K562 (cell line): ENCODE results near the gene MAGI2. TPM values are rescaled to one million over a fixed set of nuclear protein-coding genes. Genes with fewer than 3 reads are reported as not detected.

Experiments used
- ATAC-seq: fragments of 200-7000 bp; cut with Tn5 transposase; 3 replicates; pipeline ENCODE4 v1.9.1; 2020; ENCODE audit warnings: moderate library complexity
- BruUV-seq: library from RNA; stranded (reverse); fragments of 400-500 nt; replicated peaks from 2 replicates; lab custom pipeline; 2021; lab: Mats Ljungman, UMichigan
- CTCF ChIA-PET: fragments of 300-600 bp; formaldehyde crosslinking; extraction: SDS; loops from one replicate; lab custom pipeline; 2021; ENCODE audit warnings: low intra/inter-chr PET ratio; lab: Yijun Ruan, JAX
- POLR2A ChIA-PET: fragments of 300-600, 350-650 bp; sonication (Branson Sonifier 250); formaldehyde crosslinking; extraction: SDS; loops from one replicate; lab custom pipeline; 2021; ENCODE audit warnings: antibody characterized with exemption, inconsistent platforms; lab: Yijun Ruan, JAX
- DNase-seq, 4 experiments: peaks; one replicate each; pipeline versions ENCODE4 v3.0.0 to v3.0.0-alpha.2; 2011 to 2018; ENCODE audit warnings: low spot score in 3 of 4, mixed read lengths in 3 of 4; ENCODE audit errors: extremely low read depth in 1 of 4
- FAIRE-seq: peaks from 2 replicates; lab custom pipeline; 2011; peaks lifted over from hg19 to GRCh38; lab: Jason Lieb, UNC
- H2AFZ ChIP-seq: 2 replicates; pipeline ENCODE4 v1.6.0; 2011; ENCODE audit warnings: low read depth, low read length, control low read depth, inconsistent platforms
- H3K27ac ChIP-seq: fragments of 200-600 bp; 3 replicates; pipeline ENCODE4 v1.8.0; 2011; ENCODE audit warnings: low read depth, mild to moderate bottlenecking, control low read depth, inconsistent platforms, low read length, moderate library complexity, mixed read lengths; ENCODE audit errors: extremely low read depth
- H3K27me3 ChIP-seq, 2 experiments: fragments of 300-600 bp in 1 of 2; 2 replicates in 1 of 2; 3 replicates in 1 of 2; pipeline versions ENCODE4 v1.6.0 to v1.8.0; 2011; ENCODE audit warnings: inconsistent platforms in 2 of 2, low read length in 2 of 2, mild to moderate bottlenecking in 1 of 2, mixed read lengths in 1 of 2, moderate library complexity in 1 of 2; ENCODE audit not compliant: control insufficient read depth in 2 of 2, insufficient read depth in 2 of 2
- H3K36me3 ChIP-seq: fragments of 300-600 bp; 3 replicates; pipeline ENCODE4 v1.8.0; 2011; ENCODE audit warnings: mild to moderate bottlenecking, low read length, inconsistent platforms; ENCODE audit not compliant: control insufficient read depth, insufficient read depth
- H3K4me1 ChIP-seq, 2 experiments: fragments of 200-600 bp in 1 of 2; replicated peaks in 1 of 2; 2 replicates in 1 of 2; 3 replicates in 1 of 2; pipeline versions ENCODE4 v1.5.1 to v1.8.0; 2011; ENCODE audit warnings: inconsistent platforms in 2 of 2, low read length in 2 of 2, mild to moderate bottlenecking in 1 of 2, mixed read lengths in 1 of 2, moderate library complexity in 1 of 2; ENCODE audit not compliant: control insufficient read depth in 2 of 2, insufficient read depth in 2 of 2
- H3K4me2 ChIP-seq: 2 replicates; pipeline ENCODE4 v1.6.1; 2011; ENCODE audit warnings: low read length, control low read depth, inconsistent platforms, mixed read lengths; ENCODE audit not compliant: insufficient read depth
- H3K4me3 ChIP-seq: fragments of 200-600 bp; sonication (generic), shearing (Covaris generic); 2 replicates; pipeline ENCODE4 v1.5.1; 2016; ENCODE audit warnings: control low read depth, inconsistent platforms
- H3K79me2 ChIP-seq: fragments of 200-600 bp; 3 replicates; pipeline ENCODE4 v1.8.0; 2011; ENCODE audit warnings: low read length, inconsistent platforms; ENCODE audit not compliant: control insufficient read depth, insufficient read depth
- H3K9ac ChIP-seq, 2 experiments: 2 replicates each; pipeline versions ENCODE4 v1.6.0 to v1.6.1; 2011; ENCODE audit warnings: low read depth in 2 of 2, low read length in 2 of 2, control low read depth in 1 of 2, inconsistent platforms in 1 of 2, mild to moderate bottlenecking in 1 of 2, mixed read lengths in 1 of 2; ENCODE audit not compliant: insufficient read depth in 1 of 2
- H3K9me1 ChIP-seq: one replicate; pipeline ENCODE4 v1.6.0; 2011; ENCODE audit warnings: inconsistent platforms, mild to moderate bottlenecking, low read length, moderate library complexity; ENCODE audit not compliant: control insufficient read depth, insufficient read depth
- H3K9me3 ChIP-seq: replicated peaks from 2 replicates; pipeline ENCODE4 v1.5.1; 2011; ENCODE audit warnings: low read depth, low read length, inconsistent platforms; ENCODE audit not compliant: control insufficient read depth, insufficient read depth
- H4K20me1 ChIP-seq: replicated peaks from 2 replicates; pipeline ENCODE4 v1.6.1; 2011; ENCODE audit warnings: low read length, inconsistent platforms, mixed read lengths; ENCODE audit not compliant: control insufficient read depth, insufficient read depth
- FOXK1 ChIP-seq: sonication (generic); formaldehyde crosslinking; IDR thresholded peaks from 2 replicates; pipeline ENCODE4 v1.8.0; 2022; ENCODE audit warnings: missing genetic modification reagents, mild to moderate bottlenecking, borderline replicate concordance
- GTF2A2 ChIP-seq: IDR thresholded peaks from 2 replicates; pipeline ENCODE4 v1.6.1; 2016; ENCODE audit warnings: mild to moderate bottlenecking, missing genetic modification characterization, missing compliant biosample characterization
- TAF1 ChIP-seq: IDR thresholded peaks from 2 replicates; pipeline ENCODE4 v1.6.1; 2011; ENCODE audit warnings: mild to moderate bottlenecking, low read length, moderate library complexity; ENCODE audit not compliant: insufficient read depth, control insufficient read depth, severe bottlenecking; ENCODE audit errors: extremely low read depth
- TBL1XR1 ChIP-seq, 2 experiments: IDR thresholded peaks; 2 replicates each; pipeline ENCODE4 v1.6.1; 2012; ENCODE audit warnings: improper control_type of control experiment in 2 of 2, low read length in 2 of 2, mild to moderate bottlenecking in 1 of 2
- ZNF133 ChIP-seq: fragments of 250-450 bp; sonication (Bioruptor Pico); IDR thresholded peaks from 2 replicates; pipeline ENCODE4 v1.4.0; 2020; ENCODE audit warnings: mild to moderate bottlenecking
- ZNF140 ChIP-seq: fragments of 250-450 bp; sonication (Bioruptor Pico); IDR thresholded peaks from 2 replicates; pipeline ENCODE4 v1.8.0; 2021; ENCODE audit warnings: moderate library complexity, mild to moderate bottlenecking, inconsistent platforms
- ZNF232 ChIP-seq: sonication (generic); formaldehyde crosslinking; IDR thresholded peaks from 2 replicates; pipeline ENCODE4 v1.8.0; 2022; ENCODE audit warnings: mild to moderate bottlenecking, missing genetic modification reagents
- ZNF384 ChIP-seq: IDR thresholded peaks from 2 replicates; pipeline ENCODE4 v1.6.1; 2012; ENCODE audit warnings: low read depth, low read length, improper control_type of control experiment
- ZNF583 ChIP-seq: fragments of 250-450 bp; sonication (Bioruptor Pico); IDR thresholded peaks from 2 replicates; pipeline ENCODE4 v1.4.0; 2020
- WGBS: fragments of 100-300 bp; shearing (Covaris generic); methylation state at CpG from one replicate; pipeline ENCODE4 v1.1.6; 2016; ENCODE audit warnings: low coverage, mixed read lengths; ENCODE audit not compliant: insufficient coverage; ENCODE audit errors: missing lambda C conversion rate; 5-methylcytosine and 5-hydroxymethylcytosine counted together
- in situ Hi-C: fragments of 300-500 bp; cut with MboI; formaldehyde crosslinking; loops from 4 replicates; pipeline ENCODE4 v1.15.0; 2018; ENCODE audit warnings: inconsistent platforms, mixed read lengths
- intact Hi-C: fragments of 100-400 bp; cut with micrococcal nuclease; formaldehyde crosslinking; loops from 2 replicates; pipeline ENCODE4 v1.14.2; 2022
- polyA plus RNA-seq, 8 experiments: library from polyadenylated mRNA; depleted of rRNA in 4 of 8; stranded (reverse) in 5 of 8; unstranded in 3 of 8; fragments of >200 nt; fragmentation: Nextera tagmentation in 2 of 8; fragmentation: Illumina TruSeq in 1 of 8; extraction: Ambion mirVana in 2 of 8; extraction: Trizol in 1 of 8; gene quantifications; 2 replicates each; pipeline versions ENCODE4 v1.2.1 to v1.2.3, GENCODE V29; 2011 to 2014; ENCODE audit warnings: inconsistent platforms in 1 of 8, missing spikeins in 1 of 8
- total RNA-seq, 7 experiments: library from RNA; depleted of rRNA in 6 of 7; stranded (reverse); fragments of >200 nt in 6 of 7; fragmentation: Illumina TruSeq in 2 of 7; extraction: Trizol in 2 of 7; gene quantifications; 2 replicates each; pipeline versions ENCODE4 v1.2.1 to v1.2.3, GENCODE V29; 2011 to 2021; ENCODE audit warnings: low replicate concordance in 1 of 7
- TF ChIP-seq, protein P1 (sequence below): fragments of 250-450 bp; sonication (Bioruptor Pico); IDR thresholded peaks from 2 replicates; pipeline ENCODE4 v1.8.0; 2022; ENCODE audit warnings: inconsistent platforms
- TF ChIP-seq, protein P2 (sequence below): sonication (generic); formaldehyde crosslinking; IDR thresholded peaks from 2 replicates; pipeline ENCODE4 v1.8.0; 2022; ENCODE audit warnings: mild to moderate bottlenecking, low read depth, missing genetic modification reagents
- TF ChIP-seq, protein P3 (sequence below), 3 experiments: fragments of 200-800 bp in 1 of 3; sonication (Bioruptor generic) in 1 of 3; sonication (generic) in 1 of 3; formaldehyde crosslinking in 1 of 3; IDR thresholded peaks; 2 replicates each; pipeline versions ENCODE4 v1.6.1 to v1.8.0; 2016 to 2022; ENCODE audit warnings: mild to moderate bottlenecking in 2 of 3, missing compliant biosample characterization in 2 of 3, missing genetic modification characterization in 2 of 3, missing genetic modification reagents in 1 of 3

The MAGI2 gene
- total and polyA plus RNA-seq, 9 of the 15 experiments (the other 6 are each of a cell fraction or from before 2014, with no cell fraction given): 0.27 to 1.4 (median 0.70) TPM

DNA sequence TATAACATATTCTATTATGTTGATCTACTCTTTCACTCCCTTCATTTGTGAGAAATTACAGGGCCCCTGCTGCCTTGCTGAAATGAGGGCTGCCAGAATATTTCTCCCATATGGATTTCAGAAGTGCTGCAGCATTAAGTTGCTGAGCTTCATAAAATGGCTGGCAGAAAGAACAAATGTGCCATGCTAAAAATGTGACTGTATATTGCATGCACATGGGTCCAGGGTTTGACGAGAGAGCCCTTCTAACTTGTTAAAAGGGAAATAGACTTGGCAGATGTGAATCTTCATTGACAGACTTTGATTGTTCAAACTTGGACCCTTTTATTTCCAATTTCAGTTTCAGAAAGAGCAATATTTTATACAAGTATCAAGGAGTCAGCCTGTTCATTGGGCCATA, 1186.3 kb downstream of the MAGI2 start:
- CTCF ChIA-PET: no interaction called here

More for the DNA sequence above, 1186.3 kb downstream of the MAGI2 start:
- DNase-seq: no peak
- Histone ChIP-seq H3K9me1 (no peaks in the 10 kb centered on the region), H3K4me1 (no peaks in the 10 kb centered on the region), H3K9me3 (no peaks in the 10 kb centered on the region), H3K4me2 (no peak overlapping the region), H2AFZ (no peak overlapping the region), H3K27me3 (no peaks in the 10 kb centered on the region), H3K27ac (no peak overlapping the region), H3K9ac (no peak overlapping the region), H3K4me3 (no peak overlapping the region), H4K20me1 (no peaks in the 10 kb centered on the region), H3K36me3 (no peaks in the 10 kb centered on the region), H3K79me2 (no peaks in the 10 kb centered on the region)
- no TSS peak for BruUV-seq
- FAIRE-seq: no peak
- 0% methylated on average over 1 of the region's 1 CpG for WGBS
- intact Hi-C loops: no loop called here
- in situ Hi-C loops: no loop called here
- no peak for ATAC-seq
- POLR2A ChIA-PET: interaction anchor here (0.5 kb wide), 1 partner anchor 129 kb away, joined by 3 read pairs; no protein-coding TSS in a partner anchor
- TF ChIP-seq ZNF384 (no peak), TAF1 (no peak), ZNF140 (CRISPR knock-in tag) (no peak), GTF2A2 (tag) (no peak), TBL1XR1 (IDR thresholded peaks at IDR 0.05; ENCODE audit: low read length in 2 of 2) (no peak), ZNF133 (CRISPR knock-in tag) (no peak), FOXK1 (no peak), ZNF583 (CRISPR knock-in tag) (no peak), ZNF232 (no peak)
- TF ChIP-seq, protein P1, sequence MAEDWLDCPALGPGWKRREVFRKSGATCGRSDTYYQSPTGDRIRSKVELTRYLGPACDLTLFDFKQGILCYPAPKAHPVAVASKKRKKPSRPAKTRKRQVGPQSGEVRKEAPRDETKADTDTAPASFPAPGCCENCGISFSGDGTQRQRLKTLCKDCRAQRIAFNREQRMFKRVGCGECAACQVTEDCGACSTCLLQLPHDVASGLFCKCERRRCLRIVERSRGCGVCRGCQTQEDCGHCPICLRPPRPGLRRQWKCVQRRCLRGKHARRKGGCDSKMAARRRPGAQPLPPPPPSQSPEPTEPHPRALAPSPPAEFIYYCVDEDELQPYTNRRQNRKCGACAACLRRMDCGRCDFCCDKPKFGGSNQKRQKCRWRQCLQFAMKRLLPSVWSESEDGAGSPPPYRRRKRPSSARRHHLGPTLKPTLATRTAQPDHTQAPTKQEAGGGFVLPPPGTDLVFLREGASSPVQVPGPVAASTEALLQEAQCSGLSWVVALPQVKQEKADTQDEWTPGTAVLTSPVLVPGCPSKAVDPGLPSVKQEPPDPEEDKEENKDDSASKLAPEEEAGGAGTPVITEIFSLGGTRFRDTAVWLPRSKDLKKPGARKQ (CRISPR knock-in tag): no peak
- TF ChIP-seq, protein P2, sequence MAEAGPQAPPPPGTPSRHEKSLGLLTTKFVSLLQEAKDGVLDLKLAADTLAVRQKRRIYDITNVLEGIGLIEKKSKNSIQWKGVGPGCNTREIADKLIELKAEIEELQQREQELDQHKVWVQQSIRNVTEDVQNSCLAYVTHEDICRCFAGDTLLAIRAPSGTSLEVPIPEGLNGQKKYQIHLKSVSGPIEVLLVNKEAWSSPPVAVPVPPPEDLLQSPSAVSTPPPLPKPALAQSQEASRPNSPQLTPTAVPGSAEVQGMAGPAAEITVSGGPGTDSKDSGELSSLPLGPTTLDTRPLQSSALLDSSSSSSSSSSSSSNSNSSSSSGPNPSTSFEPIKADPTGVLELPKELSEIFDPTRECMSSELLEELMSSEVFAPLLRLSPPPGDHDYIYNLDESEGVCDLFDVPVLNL: no peak
- TF ChIP-seq, protein P3, sequence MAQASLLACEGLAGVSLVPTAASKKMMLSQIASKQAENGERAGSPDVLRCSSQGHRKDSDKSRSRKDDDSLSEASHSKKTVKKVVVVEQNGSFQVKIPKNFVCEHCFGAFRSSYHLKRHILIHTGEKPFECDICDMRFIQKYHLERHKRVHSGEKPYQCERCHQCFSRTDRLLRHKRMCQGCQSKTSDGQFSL (CRISPR knock-in tag; IDR thresholded peaks at IDR 0.05): no peak
- TF ChIP-seq, protein P3 (tag; IDR thresholded peaks at IDR 0.05): no peak
